Endothelial cell of hepatic sinusoid (primary cell): Measurements from ENCODE around the gene C1orf210.

ENCODE experiments used
- in situ Hi-C: cut with HindIII; loops from 2 replicates; pipeline ENCODE4 v1.10.0; 2017; ENCODE audit warnings: low sequenced_read_pairs

Gene C1orf210

DNA sequence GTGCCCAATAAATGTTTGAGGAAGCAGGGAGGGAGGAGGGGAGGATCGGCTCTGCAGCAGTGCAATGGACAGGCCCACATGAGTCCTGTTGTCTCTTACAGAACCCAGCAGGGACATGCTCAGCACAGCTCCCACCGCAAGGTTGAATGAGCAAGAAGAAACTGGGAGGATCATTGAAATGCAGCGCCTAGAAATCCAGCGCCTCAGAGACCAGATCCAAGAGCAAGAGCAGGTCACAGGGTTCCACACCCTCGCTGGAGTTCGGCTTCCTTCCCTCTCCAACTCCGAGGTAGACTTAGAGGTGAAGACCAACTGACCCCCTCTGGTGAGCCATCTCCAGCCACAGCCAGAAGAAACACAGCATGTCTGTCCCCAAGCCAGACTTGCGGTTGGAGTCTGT is 31.5 kb downstream of the C1orf210 start:
- in situ Hi-C loops = no loop called here

DNA sequence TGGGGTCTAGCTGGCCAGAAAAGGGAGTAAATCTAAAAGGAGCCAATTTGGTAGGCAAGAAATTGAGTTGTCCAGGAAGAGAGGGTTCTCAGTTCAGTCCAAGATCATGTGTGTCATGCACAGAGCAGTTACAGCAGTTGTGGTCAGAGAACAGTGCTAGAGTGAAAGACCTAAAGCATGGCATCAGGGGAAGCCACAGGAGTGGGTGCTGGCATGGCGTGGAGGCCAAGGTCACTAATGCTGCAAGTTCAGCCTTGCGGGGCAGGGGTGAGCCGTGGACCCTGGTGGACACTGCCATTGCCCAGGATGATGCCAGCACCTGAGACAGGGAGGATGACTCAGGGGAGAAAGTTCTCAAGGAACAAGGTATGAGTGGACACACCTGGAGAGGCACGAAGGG is 32.2 kb downstream of the C1orf210 start:
- in situ Hi-C loops = no loop called here

GRCh38 chr1:43252225-43252624 is 33.2 kb downstream of the C1orf210 start:
- in situ Hi-C loops = no loop called here

- in situ Hi-C loops = no loop called here
Observed at GRCh38 chr1:43251024-43251423, 34.4 kb downstream of the C1orf210 start.

GRCh38 chr1:43250351-43250761 is 35.0 kb downstream of the C1orf210 start:
- in situ Hi-C loops = no loop called here

DNA sequence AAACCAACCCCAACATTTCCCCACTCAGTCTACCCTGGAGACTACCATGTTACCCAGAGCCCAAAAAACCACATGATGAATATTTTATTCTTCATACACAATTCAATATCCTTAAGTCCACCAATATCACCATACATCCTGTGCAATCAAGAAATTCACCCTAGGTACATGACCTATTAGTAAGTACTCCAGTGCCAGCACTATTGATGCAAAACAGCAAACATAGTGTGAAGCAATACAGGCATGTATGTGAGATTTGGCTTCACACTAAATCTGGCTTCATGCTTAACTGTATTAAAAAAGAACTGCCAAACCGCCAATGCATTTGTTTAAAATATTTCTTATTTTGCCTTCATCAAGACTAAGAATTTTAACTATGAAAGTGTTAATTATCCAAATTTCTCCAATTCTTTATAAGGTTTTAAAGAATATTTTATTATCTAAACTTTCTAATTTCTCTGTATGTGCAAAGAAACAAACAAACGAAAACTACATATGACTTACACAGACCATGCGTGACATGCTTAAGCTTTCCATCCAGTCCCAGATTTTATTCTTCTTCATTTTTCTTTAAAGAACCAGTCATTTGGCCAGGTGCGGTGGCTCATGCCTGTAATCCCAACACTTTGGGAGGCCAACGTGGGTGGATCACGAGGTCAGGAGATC is 38.0 kb downstream of the C1orf210 start:
- in situ Hi-C loops = loop anchor here (25.0 kb wide), 2 partner anchors 165 to 690 kb away; partner anchors contain the start of genes ARTN and IPO13

GRCh38 chr1:43246466-43247213 is 38.7 kb downstream of the C1orf210 start:
- in situ Hi-C loops = loop anchor here (25.0 kb wide), 2 partner anchors 166 to 691 kb away; partner anchors contain the start of genes ARTN and IPO13

DNA sequence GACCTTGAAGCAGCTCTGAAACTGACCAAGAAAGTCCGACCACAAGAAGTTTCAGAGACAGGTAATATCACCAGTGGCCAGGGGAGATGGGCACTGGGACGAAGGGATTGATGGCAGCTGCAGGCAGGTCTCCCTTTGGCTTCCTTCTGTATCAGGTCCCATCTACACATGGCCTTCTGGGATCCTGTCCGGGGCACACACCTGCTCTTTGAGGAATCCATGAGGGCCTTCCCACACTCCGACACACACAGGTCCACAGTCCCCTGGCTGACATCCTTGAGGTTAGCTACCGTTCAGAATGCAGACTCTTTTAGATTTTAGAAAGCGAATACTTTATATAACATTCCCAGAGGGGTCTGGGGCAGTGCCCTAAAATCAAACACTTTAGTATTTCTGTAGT is 42.1 kb downstream of the C1orf210 start:
- in situ Hi-C loops = loop anchor here (25.0 kb wide), 2 partner anchors 169 to 694 kb away; partner anchors contain the start of genes ARTN and IPO13

DNA sequence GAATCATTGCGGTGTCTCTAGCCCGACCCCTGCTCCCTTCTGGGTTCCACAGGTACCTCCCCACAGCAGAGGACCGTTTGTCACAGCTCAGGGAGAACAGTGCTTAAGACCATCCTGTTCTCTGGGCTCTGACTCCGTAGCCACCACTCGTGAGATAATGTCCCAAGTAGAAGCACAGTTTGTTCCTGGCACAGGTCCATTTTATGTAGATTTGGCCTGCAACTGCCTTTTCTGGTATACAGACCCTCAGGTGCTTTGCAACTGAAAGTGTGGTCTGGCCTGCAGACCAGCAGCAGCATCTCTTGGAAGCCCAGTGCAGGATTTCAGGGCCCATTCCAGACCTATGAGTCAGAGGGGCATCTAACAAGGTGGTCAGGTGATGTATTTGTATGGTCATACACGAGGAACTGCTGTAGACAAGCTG is 44.0 kb downstream of the C1orf210 start:
- in situ Hi-C loops = loop anchor here (25.0 kb wide), 2 partner anchors 171 to 696 kb away; partner anchors contain the start of genes ARTN and IPO13

DNA sequence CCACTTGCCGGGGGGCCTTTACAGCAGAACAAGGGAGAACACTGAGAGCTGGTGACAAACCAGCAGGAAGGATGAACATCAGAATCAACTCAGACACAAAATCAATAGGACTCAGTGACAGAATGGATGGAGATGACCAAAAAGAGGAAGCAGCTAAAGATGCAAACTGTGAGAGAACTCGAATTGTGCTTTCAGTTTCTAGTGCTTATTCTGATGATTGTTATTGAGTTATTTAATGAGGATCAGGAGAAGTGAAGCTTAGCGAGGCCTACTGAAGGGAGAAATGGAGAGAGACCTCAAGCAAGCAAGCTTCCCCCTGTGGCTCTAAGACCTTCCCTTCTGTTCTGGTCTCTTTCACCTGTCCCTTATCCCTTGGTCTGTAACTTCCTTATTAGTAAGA is 45.9 kb downstream of the C1orf210 start:
- in situ Hi-C loops = loop anchor here (5.0 to 25.0 kb wide), 3 partner anchors 48 to 698 kb away; partner anchors contain the start of genes ARTN, C1orf210 and IPO13

- in situ Hi-C loops = loop anchor here (5.0 to 25.0 kb wide), 3 partner anchors 48 to 698 kb away; partner anchors contain the start of genes ARTN, C1orf210 and IPO13
Observed at GRCh38 chr1:43238991-43239469, 46.4 kb downstream of the C1orf210 start.

GRCh38 chr1:43238085-43238484 is 47.3 kb downstream of the C1orf210 start:
- in situ Hi-C loops = loop anchor here (5.0 to 25.0 kb wide), 3 partner anchors 49 to 699 kb away; partner anchors contain the start of genes ARTN, C1orf210 and IPO13

DNA sequence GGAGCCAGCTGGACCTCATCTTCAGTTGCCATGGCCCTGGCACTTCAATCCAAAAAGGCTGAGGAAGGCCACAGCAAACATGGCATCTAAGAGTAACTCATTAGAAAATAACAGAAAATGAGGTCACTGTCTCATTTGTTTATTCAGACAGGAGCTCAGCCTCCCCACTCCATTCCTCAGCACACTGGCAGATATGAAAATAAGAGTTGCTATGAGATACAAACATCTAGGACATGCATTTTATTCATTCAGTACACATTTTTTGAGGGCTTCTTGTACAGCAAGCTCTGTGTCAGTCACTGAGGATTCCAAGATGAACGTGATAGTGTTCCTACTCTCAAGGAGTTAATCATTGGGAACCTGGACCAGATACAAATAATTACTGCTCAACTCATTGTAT is 48.3 kb downstream of the C1orf210 start:
- in situ Hi-C loops = loop anchor here (5.0 to 25.0 kb wide), 3 partner anchors 50 to 700 kb away; partner anchors contain the start of genes ARTN, C1orf210 and IPO13

GRCh38 chr1:43235451-43236121 is 49.8 kb downstream of the C1orf210 start:
- in situ Hi-C loops = loop anchor here (5.0 to 25.0 kb wide), 3 partner anchors 52 to 702 kb away; partner anchors contain the start of genes ARTN, C1orf210 and IPO13

GRCh38 chr1:43235040-43235439 is 50.3 kb downstream of the C1orf210 start:
- in situ Hi-C loops = loop anchor here (5.0 to 25.0 kb wide), 3 partner anchors 52 to 702 kb away; partner anchors contain the start of genes ARTN, C1orf210 and IPO13

GRCh38 chr1:43234267-43234666 is 51.1 kb downstream of the C1orf210 start:
- in situ Hi-C loops = loop anchor here (25.0 kb wide), 2 partner anchors 178 to 703 kb away; partner anchors contain the start of genes ARTN and IPO13

DNA sequence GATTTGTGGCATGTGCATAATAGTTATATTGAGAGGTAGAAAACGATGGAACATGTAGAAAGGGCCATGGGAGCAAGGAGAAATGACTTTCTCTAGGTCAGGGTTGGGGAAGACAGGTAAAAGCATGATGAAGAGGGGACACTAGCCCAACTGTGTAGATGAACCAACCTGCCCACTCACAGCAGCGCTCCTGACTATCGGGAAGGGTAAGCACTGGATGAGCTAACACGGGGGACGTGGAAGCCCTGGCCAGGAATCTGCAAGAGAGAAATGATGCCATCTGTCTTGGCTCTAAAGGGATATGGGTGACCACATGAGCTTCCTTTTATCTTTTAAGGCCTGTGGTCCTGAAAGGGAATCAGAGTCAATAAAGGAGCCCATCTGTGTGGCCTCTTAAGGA is 51.8 kb downstream of the C1orf210 start:
- in situ Hi-C loops = loop anchor here (25.0 kb wide), 2 partner anchors 179 to 704 kb away; partner anchors contain the start of genes ARTN and IPO13

DNA sequence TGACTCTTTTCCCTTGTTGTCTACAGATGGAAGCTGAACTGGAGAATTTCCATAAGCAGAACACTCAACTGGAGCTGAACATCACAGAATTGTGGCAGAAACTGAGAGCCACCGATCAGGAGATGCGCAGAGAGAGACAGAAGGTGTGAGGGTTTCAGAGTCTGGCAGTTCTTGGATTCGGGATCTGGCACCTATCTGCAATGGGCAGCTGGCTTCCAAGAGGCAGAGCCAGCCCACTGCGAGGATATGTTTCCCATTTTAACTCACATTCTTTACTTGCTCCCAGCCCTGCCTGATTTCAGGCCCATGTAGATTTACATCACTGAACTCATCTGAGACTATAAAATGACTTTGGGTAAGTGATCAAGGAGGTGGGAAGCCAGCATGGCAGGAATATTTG is 52.9 kb downstream of the C1orf210 start:
- in situ Hi-C loops = loop anchor here (25.0 kb wide), 2 partner anchors 180 to 705 kb away; partner anchors contain the start of genes ARTN and IPO13

- in situ Hi-C loops = loop anchor here (25.0 kb wide), 2 partner anchors 180 to 705 kb away; partner anchors contain the start of genes ARTN and IPO13
Observed at GRCh38 chr1:43232074-43232473, 53.3 kb downstream of the C1orf210 start.
